ENCODE data around the gene INAFM2. TPM values are rescaled to one million over a fixed set of nuclear protein-coding genes. Genes with fewer than 3 reads are reported as not detected.

The INAFM2 gene
- total and polyA plus RNA-seq, 9 of the 15 experiments (the other 6 are each of a cell fraction or from before 2014, with no cell fraction given): 11.8 to 43.1 (median 27.2) TPM

- H3K4me2 ChIP-seq (ENCODE audit: insufficient read depth, low read length): no peak overlapping the region
- peaks cover 7 to 28% of the 10 kb centered on the region in 2 experiments; a peak in 4 of 5 replicates for H3K4me1 ChIP-seq (replicated peaks in 1 of 2; ENCODE audit: control insufficient read depth in 2 of 2, insufficient read depth in 2 of 2, low read length in 2 of 2)
- H3K79me2 ChIP-seq (ENCODE audit: control insufficient read depth, insufficient read depth, low read length): no peaks in the 10 kb centered on the region
- H3K9me3 ChIP-seq (replicated peaks; ENCODE audit: control insufficient read depth, insufficient read depth, low read depth, low read length): no peaks in the 10 kb centered on the region
- FAIRE-seq (no peak), ATAC-seq (no peak), DNase-seq (ENCODE audit: extremely low read depth in 1 of 4, low spot score in 3 of 4) (no peak)
- 20% methylated on average over 5 of the region's 6 CpGs for WGBS (ENCODE audit: insufficient coverage, low coverage, missing lambda C conversion rate)
- TF ChIP-seq MGA (IDR thresholded peaks at IDR 0.05): no peak
- TF ChIP-seq ATF1 (CRISPR knock-in tag; IDR thresholded peaks at IDR 0.05): no peak
- TF ChIP-seq ATF1 (tag; IDR thresholded peaks at IDR 0.05): 0 out of 2 replicates have a peak, but pooled peaks have one; percentile 18
- POLR2A ChIA-PET: interaction anchor here (0.7 kb wide), 1 partner anchor 459 kb away, joined by 3 read pairs; no protein-coding TSS in a partner anchor
- H3K9me1 ChIP-seq (ENCODE audit: control insufficient read depth, insufficient read depth, low read length): no peaks in the 10 kb centered on the region
- no peaks in the 10 kb centered on the region for H4K20me1 ChIP-seq (replicated peaks; ENCODE audit: control insufficient read depth, insufficient read depth, low read length)
- in situ Hi-C loops (cut with MboI): loop anchor here (10.0 kb wide), 1 partner anchor 541 kb away; no protein-coding TSS in a partner anchor
- H3K36me3 ChIP-seq (ENCODE audit: control insufficient read depth, insufficient read depth, low read length): no peaks in the 10 kb centered on the region
- no peak overlapping the region for H3K9ac ChIP-seq (ENCODE audit: insufficient read depth in 1 of 2, low read depth in 2 of 2, low read length in 2 of 2)
- H3K27me3 ChIP-seq (ENCODE audit: control insufficient read depth in 2 of 2, insufficient read depth in 2 of 2, low read length in 2 of 2): no peaks in the 10 kb centered on the region
- BruUV-seq (replicated peaks): no TSS peak
- H3K4me3 ChIP-seq: no peak overlapping the region
- CTCF ChIA-PET (ENCODE audit: low intra/inter-chr PET ratio): interaction anchor here (0.8 to 2.1 kb wide), 3 partner anchors 24 to 550 kb away, joined by 4 to 28 read pairs (median 7); partner anchors contain the start of gene VPS18
- no peak overlapping the region for H2AFZ ChIP-seq (ENCODE audit: low read depth, low read length)
- intact Hi-C loops (cut with micrococcal nuclease): loop anchor here (1.0 kb wide), 1 partner anchor 78 kb away; no protein-coding TSS in a partner anchor
- no peak overlapping the region for H3K27ac ChIP-seq (ENCODE audit: extremely low read depth, low read depth, low read length)
These were observed 20.7 kb downstream of the INAFM2 start for GRCh38 chr15:40344217-40344616.

Data from K562 (cell line).